A673 (cell line): ENCODE measurements around the gene SYK. TPM values are rescaled to one million over a fixed set of nuclear protein-coding genes. Genes with fewer than 3 reads are reported as not detected.

Experiments used
- BruUV-seq: library from RNA; stranded (reverse); fragments of 400-500 nt; replicated peaks from 2 replicates; lab custom pipeline; 2021; lab: Mats Ljungman, UMichigan
- CTCF ChIA-PET: fragments of 300-600 bp; sonication (Branson Sonifier 250); formaldehyde crosslinking; loops from one replicate; lab custom pipeline; 2022; ENCODE audit warnings: antibody characterized with exemption; lab: Charles Lee
- POLR2A ChIA-PET: fragments of 300-600 bp; sonication (Branson Sonifier 250); formaldehyde crosslinking; loops from one replicate; lab custom pipeline; 2022; ENCODE audit warnings: antibody characterized with exemption; ENCODE audit not compliant: low non-redundant PET; lab: Charles Lee
- DNase-seq: peaks from one replicate; pipeline ENCODE4 v3.0.0-alpha.2; 2015; ENCODE audit warnings: low spot score
- H3K27ac ChIP-seq: fragments of 200-600 bp; sonication (generic); 2 replicates; pipeline ENCODE4 v1.5.1; 2016; ENCODE audit warnings: mixed run types, low read depth, mild to moderate bottlenecking, mixed read lengths, antibody characterized with exemption, low read length; ENCODE audit not compliant: poor library complexity, severe bottlenecking
- H3K27me3 ChIP-seq: fragments of 200-600 bp; sonication (generic); replicated peaks from 2 replicates; pipeline ENCODE4 v1.6.1; 2017; ENCODE audit warnings: mixed run types, low read depth, mild to moderate bottlenecking, mixed read lengths, antibody characterized with exemption, low read length; ENCODE audit not compliant: insufficient read depth, poor library complexity
- H3K36me3 ChIP-seq: fragments of 200-600 bp; sonication (generic); 2 replicates; pipeline ENCODE4 v1.6.1; 2016; ENCODE audit warnings: mixed run types, mild to moderate bottlenecking, mixed read lengths, antibody characterized with exemption, low read length; ENCODE audit not compliant: insufficient read depth, poor library complexity, severe bottlenecking
- H3K4me1 ChIP-seq: fragments of 200-600 bp; sonication (generic); 2 replicates; pipeline ENCODE4 v1.6.1; 2017; ENCODE audit warnings: mixed run types, mild to moderate bottlenecking, mixed read lengths, antibody characterized with exemption, low read length; ENCODE audit not compliant: insufficient read depth, poor library complexity, severe bottlenecking
- H3K4me3 ChIP-seq: fragments of 200-600 bp; sonication (generic); 2 replicates; pipeline ENCODE4 v1.5.1; 2016; ENCODE audit warnings: low read depth, mixed run types, mild to moderate bottlenecking, mixed read lengths, low read length; ENCODE audit not compliant: poor library complexity, severe bottlenecking
- H3K9me3 ChIP-seq: fragments of 200-600 bp; sonication (generic); 2 replicates; pipeline ENCODE4 v1.6.1; 2016; ENCODE audit warnings: mixed run types, low read depth, mild to moderate bottlenecking, mixed read lengths, antibody characterized with exemption, low read length; ENCODE audit not compliant: poor library complexity, severe bottlenecking
- CTCF ChIP-seq: fragments of 300-800, 200-600 bp; sonication (generic); conservative IDR thresholded peaks from 2 replicates; pipeline ENCODE4 v1.5.1; 2017; ENCODE audit warnings: low read depth, mild to moderate bottlenecking, antibody characterized with exemption, low read length, moderate library complexity, mixed read lengths
- EZH2 ChIP-seq: fragments of 200-600 bp; sonication (generic); IDR thresholded peaks from 2 replicates; pipeline ENCODE4 v1.6.1; 2017; ENCODE audit warnings: borderline replicate concordance, low read depth, mild to moderate bottlenecking, mixed read lengths, antibody characterized with exemption, low read length; ENCODE audit not compliant: poor library complexity, severe bottlenecking
- intact Hi-C: fragments of 100-400 bp; cut with micrococcal nuclease; formaldehyde crosslinking; loops from one replicate; pipeline ENCODE4 v1.10.0; 2022; ENCODE audit not compliant: unreplicated experiment
- total RNA-seq: library from RNA; stranded (reverse); gene quantifications from 2 replicates; pipeline ENCODE4 v1.2.3, GENCODE V29; 2021

SYK gene
- total RNA-seq, 1 experiment from 2014 or later: 14.9 TPM

DNA sequence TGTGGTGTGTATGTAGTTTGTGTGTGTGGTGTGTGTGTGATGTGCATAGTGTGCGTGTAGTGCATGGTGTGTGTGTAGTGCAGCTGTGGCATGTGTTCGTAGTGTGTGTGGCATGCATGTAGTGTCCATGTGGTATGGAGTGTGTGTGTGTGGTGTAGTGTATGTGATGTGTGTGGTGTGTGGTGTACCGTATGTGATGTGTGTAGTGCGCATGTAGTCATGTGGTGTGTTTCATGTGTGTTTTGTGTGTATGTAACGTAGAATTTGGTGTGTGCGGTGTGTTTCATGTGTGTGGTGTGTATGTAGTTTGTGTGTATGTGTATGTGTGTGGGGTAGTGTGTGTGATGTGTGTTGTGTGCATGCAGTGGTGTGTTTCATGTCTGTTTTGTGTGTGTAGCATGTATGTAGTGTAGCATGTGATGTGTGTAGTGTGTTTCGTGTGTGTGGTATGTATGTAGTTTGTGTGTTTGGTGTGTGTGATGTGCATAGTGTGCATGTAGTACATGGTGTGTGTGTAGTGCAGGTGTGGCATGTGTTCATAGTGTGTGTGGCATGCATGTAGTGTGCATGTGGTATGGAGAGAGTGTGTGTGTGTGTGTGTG is 40.7 kb downstream of the SYK start:
- Histone ChIP-seq H3K4me3 (no peak overlapping the region), H3K36me3 (no peaks in the 10 kb centered on the region), H3K9me3 (no peaks in the 10 kb centered on the region), H3K4me1 (no peaks in the 10 kb centered on the region), H3K27me3 (no peaks in the 10 kb centered on the region), H3K27ac (no peak overlapping the region)
- TF ChIP-seq EZH2 (no peak), CTCF (no peak)
- intact Hi-C loops: no loop called here
- CTCF ChIA-PET: no interaction called here
- POLR2A ChIA-PET: no interaction called here
- no TSS peak for BruUV-seq
- no peak for DNase-seq

GRCh38 chr9:90842996-90843395 is 41.4 kb downstream of the SYK start:
- H3K4me3 ChIP-seq: no peak overlapping the region
- CTCF ChIA-PET: no interaction called here
- POLR2A ChIA-PET: no interaction called here
- no peaks in the 10 kb centered on the region for H3K9me3 ChIP-seq
- no peaks in the 10 kb centered on the region for H3K27me3 ChIP-seq
- H3K27ac ChIP-seq: no peak overlapping the region
- H3K36me3 ChIP-seq: no peaks in the 10 kb centered on the region
- TF ChIP-seq EZH2 (no peak), CTCF (no peak)
- H3K4me1 ChIP-seq: no peaks in the 10 kb centered on the region
- no peak for DNase-seq
- intact Hi-C loops: no loop called here
- BruUV-seq: no TSS peak

DNA sequence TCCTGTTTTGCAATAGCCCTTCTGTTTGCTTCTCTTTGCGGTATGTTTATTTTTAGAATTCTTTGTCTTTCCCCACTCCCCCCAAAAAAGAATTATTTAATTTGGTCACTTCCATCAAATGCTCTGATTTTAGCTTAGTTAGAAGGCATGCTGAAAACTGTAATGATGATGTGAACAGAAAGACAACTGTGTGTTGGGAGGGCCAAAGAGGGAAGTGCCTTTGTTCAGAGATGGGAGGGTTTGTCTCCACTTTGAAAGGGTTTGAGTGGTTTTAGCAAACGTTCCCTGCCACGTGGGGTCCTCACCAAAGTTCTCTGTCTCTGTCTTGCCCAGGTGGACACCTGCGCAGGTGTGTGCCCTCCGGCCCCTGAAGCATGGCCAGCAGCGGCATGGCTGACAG is 41.9 kb downstream of the SYK start:
- TF ChIP-seq CTCF (no peak), EZH2 (no peak)
- no peak for DNase-seq
- H3K9me3 ChIP-seq: no peaks in the 10 kb centered on the region
- POLR2A ChIA-PET: no interaction called here
- H3K27ac ChIP-seq: no peak overlapping the region
- H3K4me3 ChIP-seq: no peak overlapping the region
- H3K36me3 ChIP-seq: no peaks in the 10 kb centered on the region
- H3K4me1 ChIP-seq: no peaks in the 10 kb centered on the region
- H3K27me3 ChIP-seq: no peaks in the 10 kb centered on the region
- CTCF ChIA-PET: no interaction called here
- intact Hi-C loops: no loop called here
- BruUV-seq: no TSS peak
